HG03045 (cell line): Measurements from ENCODE around the gene PDE6G.
A peak's percentile ranks its signal among the peaks of the same experiment; 100 is the strongest.

ENCODE experiments used
- ATAC-seq: cut with Tn5 transposase; IDR thresholded peaks from one replicate; pipeline ENCODE4 v1.9.1; 2021; ENCODE audit warnings: mild to moderate bottlenecking, moderate library complexity; ENCODE audit not compliant: unreplicated experiment

PDE6G gene

DNA sequence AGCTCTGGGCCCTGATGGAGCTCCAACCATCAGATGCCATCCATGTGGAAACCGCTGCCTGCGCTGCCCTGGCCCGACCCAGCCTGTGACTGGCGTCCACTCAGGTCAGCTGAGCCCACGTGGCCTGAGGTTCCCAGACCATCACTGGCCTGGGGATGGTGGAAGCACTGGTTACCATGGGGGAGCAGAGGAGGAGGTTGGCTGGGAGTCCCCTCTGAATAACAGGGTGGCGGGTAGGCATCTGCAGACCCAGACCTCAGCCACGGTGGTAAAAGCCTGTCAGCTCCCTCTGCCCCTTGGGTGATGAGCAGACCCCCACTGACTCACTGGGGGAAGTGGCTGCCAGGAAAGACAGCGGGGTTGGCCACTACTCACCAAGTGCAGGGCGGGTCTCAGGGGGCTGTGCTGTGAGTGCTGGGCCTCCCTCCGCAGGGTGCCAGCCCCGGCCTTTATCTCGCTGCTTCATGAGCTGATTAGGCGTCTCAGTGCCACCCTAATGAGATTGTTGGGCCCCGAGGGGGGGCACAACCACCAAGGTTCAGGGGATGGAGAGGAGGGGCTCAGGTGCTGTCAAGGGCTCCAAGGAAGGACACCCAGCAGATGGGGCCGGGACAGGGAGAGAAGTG lies at the start of gene PDE6G:
PDE6G (minus strand) TSS at position 425 of the 626 bp plus-strand sequence. CDS start 3,237 bp downstream, outside the sequence.
- ATAC-seq: no peak

DNA sequence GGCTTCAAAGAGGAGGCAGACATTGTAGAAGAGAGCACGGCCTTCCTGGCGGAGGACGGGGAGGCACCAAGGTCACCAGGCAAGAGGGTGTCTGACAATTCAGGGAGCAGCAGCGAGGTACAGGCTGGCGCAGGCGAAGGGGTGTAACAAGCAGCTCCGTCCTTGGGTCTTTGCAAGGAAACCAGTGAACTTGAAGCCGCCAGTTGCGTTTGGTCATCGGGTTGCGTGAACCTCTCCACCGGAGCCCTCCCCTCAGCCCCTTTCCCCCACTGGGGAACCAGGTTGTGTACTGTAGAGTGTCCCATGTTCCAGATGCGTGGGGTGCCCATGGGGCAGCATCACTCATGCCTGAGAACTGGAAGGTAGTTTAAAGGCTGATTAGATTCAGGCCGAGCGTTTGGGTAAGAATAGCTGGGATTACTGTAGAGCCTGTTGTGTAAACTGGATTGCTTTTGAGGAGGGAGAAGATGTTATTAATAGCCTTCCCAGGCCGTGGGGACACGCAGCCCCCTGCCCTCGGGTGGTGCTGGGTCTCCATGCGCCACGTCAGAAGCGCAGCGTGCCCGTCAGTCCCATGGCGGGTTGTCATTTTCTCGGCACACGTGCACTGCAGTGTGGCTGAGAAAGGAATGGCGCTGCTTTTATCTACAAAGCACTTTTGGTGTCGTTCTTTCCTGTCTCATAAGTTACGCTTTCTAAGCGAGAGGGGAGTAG lies 49.3 kb upstream of the PDE6G start:
- ATAC-seq: no peak

DNA sequence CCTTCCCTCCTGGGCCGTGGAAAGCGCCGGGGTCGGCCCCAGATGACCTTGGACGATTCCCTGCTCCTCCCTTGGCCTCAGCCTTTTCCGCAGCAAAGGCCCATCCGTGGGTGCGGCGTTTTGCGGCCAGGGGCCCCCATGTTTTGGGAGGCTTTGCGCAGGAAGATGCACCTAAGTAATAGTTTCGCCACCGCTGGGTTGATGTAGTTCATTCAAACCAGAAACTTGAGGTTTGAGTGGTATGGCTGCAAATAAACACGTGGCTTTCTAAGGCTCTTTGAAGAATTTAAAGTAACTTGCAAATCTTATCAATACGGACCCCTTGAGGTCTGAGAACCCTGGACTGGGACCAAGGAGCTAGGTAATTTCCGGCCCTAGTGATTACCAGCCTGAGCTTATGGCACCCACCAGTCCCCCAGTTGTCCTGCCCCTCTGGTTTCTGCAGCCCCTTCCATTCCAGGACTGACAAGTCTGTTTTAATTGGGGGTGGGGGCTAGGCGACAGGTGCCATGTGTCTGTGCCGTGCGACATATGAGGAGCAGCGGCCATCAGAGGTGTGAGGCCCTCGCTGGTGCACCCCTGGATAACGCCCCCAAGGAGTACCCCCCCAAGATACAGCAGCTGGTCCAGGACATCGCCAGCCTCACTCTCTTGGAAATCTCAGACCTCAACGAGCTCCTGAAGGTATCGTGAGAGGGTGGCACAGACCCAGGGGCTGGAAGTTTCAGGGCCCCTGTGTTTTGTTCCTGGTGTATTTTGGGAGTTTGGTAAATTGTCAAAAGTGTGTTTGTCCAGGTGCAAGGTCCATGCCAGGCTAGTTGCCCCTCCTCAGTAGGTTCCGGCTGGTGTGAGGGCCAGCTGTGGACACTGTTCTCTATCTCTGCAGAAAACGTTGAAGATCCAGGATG lies 47.7 kb upstream of the PDE6G start:
- no peak for ATAC-seq

DNA sequence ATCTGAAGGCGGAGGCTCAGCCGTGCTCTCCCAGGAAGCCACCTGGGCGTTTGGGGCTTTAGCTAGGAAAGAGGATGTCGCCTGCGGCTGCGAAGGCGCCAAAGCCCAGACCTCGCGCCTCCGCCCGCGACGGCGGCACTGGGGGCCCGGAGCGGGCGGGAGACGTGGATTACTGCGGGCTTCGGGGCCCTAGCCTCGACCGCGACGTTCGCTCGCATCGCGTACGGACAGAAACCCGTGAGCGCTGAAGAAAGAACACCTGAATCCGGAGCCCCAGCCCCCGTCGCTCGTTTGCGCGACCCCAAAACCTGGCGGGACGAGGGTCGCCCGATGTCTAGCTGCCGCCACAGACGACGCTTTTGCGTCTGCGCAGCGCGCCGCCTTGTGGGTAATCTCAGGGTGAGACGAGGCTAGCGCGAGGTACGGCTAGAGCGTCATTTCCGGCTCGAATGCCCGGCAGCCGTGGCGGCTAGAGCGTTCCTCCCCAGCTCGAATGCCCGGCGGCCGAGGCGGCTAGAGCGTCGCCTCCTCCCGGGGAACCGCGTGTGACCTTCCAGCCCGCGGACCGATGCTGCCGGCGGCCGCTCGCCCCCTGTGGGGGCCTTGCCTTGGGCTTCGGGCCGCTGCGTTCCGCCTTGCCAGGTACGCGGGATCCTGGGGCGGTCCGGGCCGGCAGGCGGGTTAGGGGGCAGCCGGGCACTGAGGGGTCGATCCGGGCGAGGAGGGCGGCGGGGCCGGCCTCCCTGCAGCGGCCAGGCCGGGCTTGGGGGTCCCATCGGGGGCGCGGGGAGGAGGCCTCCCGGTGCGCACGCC lies 46.8 kb upstream of the PDE6G start, which contains the start of gene MRPL12:
MRPL12 (plus strand) TSS at position 434 of the 813 bp plus-strand sequence; CDS start at position 569, 135 bp downstream.
- peak; percentile 79 for ATAC-seq

DNA sequence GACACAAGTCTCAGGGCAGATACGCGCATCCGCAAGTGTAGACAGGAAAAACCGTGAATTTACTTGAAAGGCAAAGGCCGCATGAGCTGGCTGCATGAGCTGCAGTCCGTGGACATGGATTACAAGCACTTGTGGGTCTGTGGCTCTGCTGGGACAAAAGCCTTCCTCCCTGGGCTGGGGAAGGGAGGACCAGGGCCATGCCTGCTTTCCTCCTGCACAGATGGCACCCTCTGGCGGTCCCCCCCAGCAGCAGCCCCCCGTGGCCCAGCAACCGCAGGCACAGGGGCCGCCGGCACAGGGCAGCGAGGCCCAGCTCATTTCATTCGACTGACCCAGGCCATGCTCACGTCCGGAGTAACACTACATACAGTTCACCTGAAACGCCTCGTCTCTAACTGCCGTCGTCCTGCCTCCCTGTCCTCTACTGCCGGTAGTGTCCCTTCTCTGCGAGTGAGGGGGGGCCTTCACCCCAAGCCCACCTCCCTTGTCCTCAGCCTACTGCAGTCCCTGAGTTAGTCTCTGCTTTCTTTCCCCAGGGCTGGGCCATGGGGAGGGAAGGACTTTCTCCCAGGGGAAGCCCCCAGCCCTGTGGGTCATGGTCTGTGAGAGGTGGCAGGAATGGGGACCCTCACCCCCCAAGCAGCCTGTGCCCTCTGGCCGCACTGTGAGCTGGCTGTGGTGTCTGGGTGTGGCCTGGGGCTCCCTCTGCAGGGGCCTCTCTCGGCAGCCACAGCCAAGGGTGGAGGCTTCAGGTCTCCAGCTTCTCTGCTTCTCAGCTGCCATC lies 45.1 kb upstream of the PDE6G start:
- no peak for ATAC-seq

DNA sequence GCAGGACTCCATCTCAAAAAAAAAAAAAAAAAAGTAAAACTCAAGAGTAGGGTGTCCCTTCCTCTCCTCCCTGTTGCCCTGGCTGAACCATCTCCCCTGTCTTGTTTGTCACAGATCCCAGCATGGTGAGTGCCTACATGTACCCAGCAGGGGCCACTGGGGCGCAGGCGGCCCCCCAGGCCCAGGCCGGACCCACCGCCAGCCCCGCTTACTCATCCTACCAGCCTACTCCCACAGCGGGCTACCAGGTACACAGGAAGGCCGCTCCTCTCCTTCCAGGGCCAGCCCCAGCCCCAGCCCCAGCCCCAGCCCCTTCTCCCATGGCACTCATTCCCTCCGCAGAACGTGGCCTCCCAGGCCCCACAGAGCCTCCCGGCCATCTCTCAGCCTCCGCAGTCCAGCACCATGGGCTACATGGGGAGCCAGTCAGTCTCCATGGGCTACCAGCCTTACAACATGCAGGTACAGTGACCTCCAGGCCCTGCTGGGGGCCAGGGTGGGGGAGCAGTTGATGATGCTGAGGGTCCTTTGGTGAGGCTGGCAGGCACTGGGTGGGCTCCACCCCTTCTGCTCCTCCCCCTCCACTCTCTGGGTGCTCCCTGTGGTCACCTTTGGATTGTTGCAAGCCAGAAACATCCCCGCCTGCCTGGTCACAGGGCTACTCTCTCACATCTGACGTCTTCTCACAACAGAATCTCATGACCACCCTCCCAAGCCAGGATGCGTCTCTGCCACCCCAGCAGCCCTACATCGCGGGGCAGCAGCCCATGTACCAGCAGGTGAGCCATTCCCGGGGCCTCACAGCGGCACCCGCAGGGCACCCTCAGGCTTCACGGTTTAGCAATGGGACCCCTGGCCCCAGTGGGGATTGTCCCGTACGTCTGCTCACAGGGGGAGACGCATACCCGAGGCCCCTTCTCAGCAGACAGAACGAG lies 44.3 kb upstream of the PDE6G start:
- no peak for ATAC-seq

DNA sequence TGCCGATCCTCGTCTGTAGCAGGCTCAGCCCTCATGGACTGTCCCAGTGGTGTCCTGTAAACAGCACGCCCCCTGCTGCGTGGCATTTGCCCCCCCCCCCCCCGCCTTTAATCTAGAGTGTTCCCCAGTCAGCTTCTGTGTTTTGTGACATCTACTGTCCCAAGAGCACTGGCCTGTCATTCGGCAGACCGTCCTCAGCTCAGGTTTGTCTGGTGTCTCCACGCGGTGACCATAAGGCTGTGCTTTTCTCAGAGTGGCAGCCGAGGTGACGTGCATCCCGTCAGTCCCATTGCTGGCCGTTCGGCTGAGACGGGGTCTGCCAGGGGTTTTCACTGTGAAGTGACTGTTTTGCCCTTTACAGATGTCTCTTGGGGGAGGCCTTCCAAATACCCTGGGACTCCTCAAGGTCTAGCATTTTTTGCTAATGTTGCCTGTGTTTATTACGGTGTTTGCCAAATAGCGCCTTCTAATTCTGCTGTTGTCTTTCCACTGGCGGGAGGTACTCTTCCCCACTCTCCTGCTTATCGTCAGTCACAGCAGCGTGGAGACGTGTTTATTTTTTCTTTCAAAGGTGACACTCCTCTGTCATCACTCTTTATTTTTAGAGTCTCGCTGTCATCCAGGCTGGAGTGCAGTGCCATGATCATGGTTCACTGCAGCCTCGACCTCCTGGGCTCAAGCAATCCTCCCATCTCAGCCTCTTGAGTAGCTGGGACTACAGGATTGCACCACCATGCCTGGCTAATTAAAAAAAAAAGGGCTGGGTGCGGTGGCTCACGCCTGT lies 41.1 kb upstream of the PDE6G start:
- ATAC-seq: no peak

DNA sequence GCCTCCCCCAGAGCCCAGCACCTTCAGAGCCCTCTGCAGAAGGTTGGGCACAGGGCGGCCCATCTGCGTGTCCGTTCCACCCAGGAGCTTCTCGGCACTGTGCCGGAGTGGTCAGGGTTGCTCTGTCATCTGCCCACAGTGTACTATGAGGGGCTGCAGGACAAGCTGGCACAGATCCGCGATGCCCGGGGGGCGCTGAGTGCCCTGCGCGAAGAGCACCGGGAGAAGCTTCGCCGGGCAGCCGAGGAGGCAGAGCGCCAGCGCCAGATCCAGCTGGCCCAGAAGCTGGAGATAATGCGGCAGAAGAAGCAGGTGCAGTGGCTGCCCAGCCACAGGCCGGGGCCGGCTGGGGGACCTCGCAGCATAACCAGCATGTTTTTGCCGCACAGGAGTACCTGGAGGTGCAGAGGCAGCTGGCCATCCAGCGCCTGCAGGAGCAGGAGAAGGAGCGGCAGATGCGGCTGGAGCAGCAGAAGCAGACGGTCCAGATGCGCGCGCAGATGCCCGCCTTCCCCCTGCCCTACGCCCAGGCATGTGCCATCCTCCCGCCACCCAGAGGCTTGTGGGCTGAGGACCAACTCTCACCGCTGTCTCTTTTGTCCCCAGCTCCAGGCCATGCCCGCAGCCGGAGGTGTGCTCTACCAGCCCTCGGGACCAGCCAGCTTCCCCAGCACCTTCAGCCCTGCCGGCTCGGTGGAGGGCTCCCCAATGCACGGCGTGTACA lies 40.0 kb upstream of the PDE6G start:
- no peak for ATAC-seq

DNA sequence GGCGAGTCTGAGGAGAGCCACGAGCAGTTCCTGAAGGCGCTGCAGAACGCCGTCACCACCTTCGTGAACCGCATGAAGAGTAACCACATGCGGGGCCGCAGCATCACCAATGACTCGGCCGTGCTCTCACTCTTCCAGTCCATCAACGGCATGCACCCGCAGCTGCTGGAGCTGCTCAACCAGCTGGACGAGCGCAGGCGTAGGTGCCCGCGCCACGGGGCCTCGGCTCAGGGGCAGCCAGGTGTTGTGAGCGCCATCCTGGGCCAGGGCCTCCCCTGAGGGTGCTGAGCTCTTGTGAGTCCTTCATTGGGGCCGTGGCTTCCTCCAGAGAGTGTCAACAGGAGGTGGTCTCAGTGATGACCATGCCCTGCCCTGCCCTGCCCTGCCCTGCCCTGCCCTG lies 39.5 kb upstream of the PDE6G start:
- ATAC-seq: no peak

DNA sequence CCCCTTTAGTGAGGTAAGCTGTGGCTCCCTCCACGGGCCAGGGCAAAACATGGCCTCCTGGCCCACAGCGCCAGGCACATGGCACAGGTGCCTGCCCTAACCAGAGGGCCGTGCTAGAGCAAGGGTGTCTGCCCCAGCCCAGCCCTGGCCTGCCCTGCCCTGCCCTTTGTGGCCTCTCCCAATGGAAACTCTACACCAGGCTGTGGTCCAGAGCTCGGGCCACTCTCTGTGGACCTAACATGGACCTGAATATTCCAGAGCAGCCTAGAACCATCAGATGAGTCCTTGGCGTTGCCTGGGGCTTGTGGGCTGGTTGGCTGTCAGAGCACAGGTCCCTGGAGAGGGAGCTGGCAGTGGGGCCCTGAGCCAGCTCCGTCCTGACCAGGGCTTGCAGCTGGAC lies 38.9 kb upstream of the PDE6G start:
- no peak for ATAC-seq

DNA sequence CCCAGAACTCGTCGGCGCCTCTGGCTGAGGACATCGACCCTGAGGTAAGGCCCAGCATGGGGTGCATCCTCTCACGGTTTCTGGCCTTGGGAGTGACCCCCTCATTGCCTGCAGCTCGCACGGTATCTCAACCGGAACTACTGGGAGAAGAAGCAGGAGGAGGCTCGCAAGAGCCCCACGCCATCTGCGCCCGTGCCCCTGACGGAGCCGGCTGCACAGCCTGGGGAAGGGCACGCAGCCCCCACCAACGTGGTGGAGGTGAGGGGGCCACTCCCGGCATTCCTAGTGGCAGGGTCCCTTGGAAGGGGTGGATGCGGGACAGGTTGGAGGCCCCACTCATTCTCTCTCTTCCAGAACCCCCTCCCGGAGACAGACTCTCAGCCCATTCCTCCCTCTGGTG lies 38.5 kb upstream of the PDE6G start:
- ATAC-seq: no peak

DNA sequence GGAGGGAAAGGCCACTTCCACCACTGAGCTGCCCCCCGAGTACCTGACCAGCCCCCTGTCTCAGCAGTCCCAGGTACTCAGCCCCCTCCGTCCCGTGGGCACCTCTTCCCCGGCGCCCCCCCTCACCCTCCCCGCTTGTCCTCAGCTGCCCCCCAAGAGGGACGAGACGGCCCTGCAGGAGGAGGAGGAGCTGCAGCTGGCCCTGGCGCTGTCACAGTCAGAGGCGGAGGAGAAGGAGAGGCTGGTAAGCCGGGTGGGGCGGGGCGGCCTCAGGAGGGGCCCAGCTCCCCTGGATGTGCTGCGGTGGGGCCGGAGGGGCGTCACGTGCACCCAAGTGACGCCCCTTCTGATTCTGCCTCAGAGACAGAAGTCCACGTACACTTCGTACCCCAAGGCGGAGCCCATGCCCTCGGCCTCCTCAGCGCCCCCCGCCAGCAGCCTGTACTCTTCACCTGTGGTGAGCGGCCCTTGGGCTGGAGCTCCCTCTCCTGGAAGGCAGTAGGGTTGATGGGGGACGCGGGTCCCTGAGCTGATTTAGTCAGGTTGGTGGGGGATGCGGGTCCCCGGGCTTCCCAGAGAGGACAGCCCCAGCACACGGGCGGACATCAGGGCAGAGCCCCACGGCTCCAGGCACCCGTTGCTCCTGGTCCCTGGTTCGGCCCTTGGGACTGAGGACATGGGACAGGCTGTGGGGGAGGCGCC lies 37.3 kb upstream of the PDE6G start:
- no peak for ATAC-seq

DNA sequence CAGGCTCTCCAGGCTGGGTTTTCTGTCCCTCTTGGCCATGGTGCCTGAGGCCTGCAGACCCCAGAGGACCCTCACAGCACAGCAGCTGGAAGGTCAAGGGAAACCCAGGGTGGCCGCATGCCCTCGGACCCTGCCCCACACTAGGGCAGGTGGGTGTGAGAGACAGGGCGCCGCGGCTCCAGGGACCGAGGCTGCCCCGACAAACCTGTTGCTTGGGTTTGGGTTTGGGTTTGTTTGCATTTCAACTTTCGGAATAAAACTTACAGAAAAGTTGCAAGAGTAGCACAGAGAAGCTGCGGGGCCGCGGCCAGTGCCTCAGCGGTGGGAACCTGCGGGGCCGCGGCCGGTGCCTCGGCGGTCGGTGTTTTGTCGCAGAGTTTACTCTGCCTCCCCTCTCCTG lies 35.3 kb upstream of the PDE6G start:
- ATAC-seq: no peak

DNA sequence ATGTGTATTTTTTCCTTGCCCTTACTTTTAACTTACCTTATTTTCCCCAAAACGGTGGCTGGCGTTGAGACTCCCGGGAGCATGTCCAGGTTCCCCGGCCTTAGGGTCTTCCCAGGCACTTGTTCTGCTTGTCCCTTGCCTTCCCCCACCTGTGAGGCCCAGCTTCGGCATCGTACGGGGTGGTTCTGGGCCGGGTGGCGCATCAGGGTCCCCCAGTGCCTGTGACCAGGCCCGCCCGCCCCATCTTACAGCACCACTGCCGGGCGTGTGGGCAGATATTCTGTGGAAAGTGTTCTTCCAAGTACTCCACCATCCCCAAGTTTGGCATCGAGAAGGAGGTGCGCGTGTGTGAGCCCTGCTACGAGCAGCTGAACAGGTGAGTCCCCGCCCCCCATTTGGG lies 34.9 kb upstream of the PDE6G start:
- no peak for ATAC-seq

DNA sequence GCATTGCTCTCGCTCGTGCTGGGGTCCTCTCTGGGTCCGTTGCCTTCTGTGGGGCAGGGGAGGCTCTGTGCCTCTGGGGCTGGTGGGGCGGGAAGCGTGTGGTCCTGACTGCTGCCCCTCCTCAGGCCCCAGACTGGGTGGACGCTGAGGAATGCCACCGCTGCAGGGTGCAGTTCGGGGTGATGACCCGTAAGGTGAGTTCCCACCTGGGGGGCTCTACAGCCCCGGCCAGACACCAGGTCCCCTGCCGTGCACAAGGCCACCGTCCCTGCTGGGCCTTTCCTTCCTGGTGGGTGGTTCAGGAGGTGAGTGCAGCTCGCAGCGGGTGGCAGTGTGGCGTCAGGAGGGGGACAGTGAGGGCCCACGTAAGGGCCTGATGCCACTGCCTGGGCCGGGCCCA lies 34.2 kb upstream of the PDE6G start:
- no peak for ATAC-seq

DNA sequence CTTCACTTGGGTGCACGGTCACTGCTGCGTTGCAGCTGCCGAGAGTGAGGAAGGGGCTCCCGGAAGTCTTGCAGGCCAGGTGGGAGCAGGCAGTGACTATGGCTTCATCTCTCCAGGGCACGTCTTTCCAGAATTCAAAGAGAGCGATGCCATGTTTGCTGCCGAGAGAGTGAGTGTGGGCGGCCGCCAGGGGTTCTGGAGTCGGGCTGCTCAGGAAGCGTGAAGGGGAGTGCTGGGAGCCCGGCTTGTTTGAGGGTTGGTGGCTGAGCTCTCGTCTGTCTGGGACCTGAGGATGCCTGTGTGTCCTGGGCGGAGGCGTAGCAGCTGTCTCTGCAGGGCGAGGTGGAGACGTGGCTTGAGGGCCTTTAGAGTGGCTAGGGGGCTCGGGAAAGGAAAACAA lies 33.7 kb upstream of the PDE6G start:
- ATAC-seq: no peak

DNA sequence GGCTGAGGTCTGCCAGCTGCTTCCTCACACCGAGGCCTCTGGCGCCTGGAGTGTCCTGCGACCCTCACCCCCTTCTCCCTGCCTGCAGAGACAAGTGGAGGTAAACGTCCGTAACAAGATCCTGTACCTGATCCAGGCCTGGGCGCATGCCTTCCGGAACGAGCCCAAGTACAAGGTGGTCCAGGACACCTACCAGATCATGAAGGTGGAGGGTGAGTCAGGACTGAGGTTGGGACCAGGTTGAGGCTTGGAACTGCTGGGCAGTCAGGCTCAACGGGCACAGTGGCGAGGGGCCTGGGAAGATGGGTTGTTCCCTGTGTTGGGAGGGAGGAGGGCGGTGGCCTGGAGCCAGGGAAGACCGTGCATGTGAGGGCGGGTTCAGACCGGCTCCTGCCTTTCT lies 32.3 kb upstream of the PDE6G start:
- no peak for ATAC-seq
